IMR-90 (cell line): ENCODE results near the gene VIPR1. TPM values are rescaled to one million over a fixed set of nuclear protein-coding genes. Genes with fewer than 3 reads are reported as not detected.

Experiments used
- ATAC-seq: fragments of 200-7000 bp; cut with Tn5 transposase; 2 replicates; pipeline ENCODE4 v1.9.1; 2020; ENCODE audit warnings: low read depth, mild to moderate bottlenecking, moderate library complexity
- BruUV-seq: library from RNA; stranded (reverse); fragments of 400-500 nt; replicated peaks from 2 replicates; lab custom pipeline; 2021; lab: Mats Ljungman, UMichigan
- CTCF ChIA-PET: fragments of 300-600 bp; formaldehyde crosslinking; extraction: SDS; loops from one replicate; lab custom pipeline; 2021; ENCODE audit warnings: antibody characterized with exemption; lab: Yijun Ruan, JAX
- POLR2A ChIA-PET: fragments of 300-600 bp; sonication (Branson Sonifier 250); formaldehyde crosslinking; loops from one replicate; lab custom pipeline; 2022; ENCODE audit warnings: antibody characterized with exemption; ENCODE audit not compliant: unreplicated experiment; lab: Charles Lee
- DNase-seq: peaks from one replicate; pipeline ENCODE4 v3.0.0; 2013
- H2AFZ ChIP-seq: replicated peaks from 2 replicates; pipeline ENCODE3; 2013; ENCODE audit warnings: low read length, mild to moderate bottlenecking; ENCODE audit not compliant: poor library complexity
- H2AK5ac ChIP-seq: 2 replicates; pipeline ENCODE4 v1.6.1; 2013; ENCODE audit warnings: low read depth, low read length, inconsistent platforms
- H2AK9ac ChIP-seq: replicated peaks from 2 replicates; pipeline ENCODE3; 2013; ENCODE audit warnings: mild to moderate bottlenecking, low read depth, low read length, moderate library complexity; ENCODE audit not compliant: poor library complexity
- H2BK120ac ChIP-seq: 2 replicates; pipeline ENCODE4 v1.6.1; 2013; ENCODE audit warnings: low read depth, low read length, inconsistent platforms
- H2BK15ac ChIP-seq: 3 replicates; pipeline ENCODE4 v1.6.1; 2013; ENCODE audit warnings: low read depth, low read length, inconsistent platforms
- H2BK20ac ChIP-seq: 2 replicates; pipeline ENCODE4 v1.6.1; 2013; ENCODE audit warnings: low read depth, mild to moderate bottlenecking, inconsistent platforms, low read length, moderate library complexity
- H2BK5ac ChIP-seq: 2 replicates; pipeline ENCODE4 v1.6.1; 2013; ENCODE audit warnings: mild to moderate bottlenecking, low read depth, low read length, inconsistent platforms; ENCODE audit not compliant: poor library complexity, severe bottlenecking
- H3K14ac ChIP-seq: replicated peaks from 2 replicates; pipeline ENCODE4 v1.6.1; 2013; ENCODE audit warnings: low read depth, low read length, inconsistent platforms
- H3K18ac ChIP-seq: 2 replicates; pipeline ENCODE4 v1.6.1; 2013; ENCODE audit warnings: low read depth, low read length, control low read depth
- H3K23ac ChIP-seq: 2 replicates; pipeline ENCODE4 v1.6.1; 2013; ENCODE audit warnings: low read depth, low read length, inconsistent platforms
- H3K27ac ChIP-seq: 2 replicates; pipeline ENCODE4 v1.5.1; 2013; ENCODE audit warnings: mild to moderate bottlenecking, control low read depth, low read length; ENCODE audit not compliant: insufficient read depth
- H3K27me3 ChIP-seq: 2 replicates; pipeline ENCODE4 v1.6.1; 2013; ENCODE audit warnings: low read length; ENCODE audit not compliant: control insufficient read depth, insufficient read depth
- H3K36me3 ChIP-seq: 2 replicates; pipeline ENCODE4 v1.6.1; 2013; ENCODE audit warnings: low read length, mixed read lengths; ENCODE audit not compliant: control insufficient read depth, insufficient read depth
- H3K4ac ChIP-seq: 2 replicates; pipeline ENCODE4 v1.6.1; 2013; ENCODE audit warnings: low read depth, low read length, inconsistent platforms
- H3K4me1 ChIP-seq: 2 replicates; pipeline ENCODE4 v1.6.1; 2013; ENCODE audit warnings: low read length, mixed read lengths; ENCODE audit not compliant: control insufficient read depth, insufficient read depth
- H3K4me2 ChIP-seq: 2 replicates; pipeline ENCODE4 v1.6.1; 2013; ENCODE audit warnings: low read depth, mild to moderate bottlenecking, control low read depth, low read length, moderate library complexity
- H3K4me3 ChIP-seq: 2 replicates; pipeline ENCODE4 v1.5.1; 2013; ENCODE audit warnings: low read depth, mild to moderate bottlenecking, control low read depth, low read length, moderate library complexity; ENCODE audit not compliant: insufficient read depth
- H3K56ac ChIP-seq: 2 replicates; pipeline ENCODE4 v1.6.1; 2013; ENCODE audit warnings: low read length, inconsistent platforms; ENCODE audit not compliant: insufficient read depth; ENCODE audit errors: extremely low read depth
- H3K79me1 ChIP-seq, 2 experiments: 2 replicates each; pipeline ENCODE4 v1.6.1; 2013; ENCODE audit warnings: low read length in 2 of 2, inconsistent platforms in 1 of 2, low read depth in 1 of 2
- H3K9ac ChIP-seq: 2 replicates; pipeline ENCODE4 v1.6.1; 2013; ENCODE audit warnings: low read depth, low read length, control low read depth
- H3K9me1 ChIP-seq: 2 replicates; pipeline ENCODE4 v1.6.1; 2013; ENCODE audit warnings: low read length, inconsistent platforms; ENCODE audit not compliant: insufficient read depth
- H3K9me3 ChIP-seq: 2 replicates; pipeline ENCODE4 v1.6.1; 2013; ENCODE audit warnings: low read length; ENCODE audit not compliant: control insufficient read depth, insufficient read depth
- H4K20me1 ChIP-seq: 2 replicates; pipeline ENCODE4 v1.6.1; 2013; ENCODE audit warnings: low read length, inconsistent platforms; ENCODE audit not compliant: insufficient read depth
- H4K5ac ChIP-seq: 2 replicates; pipeline ENCODE4 v1.6.1; 2013; ENCODE audit warnings: mild to moderate bottlenecking, low read depth, low read length, control low read depth
- H4K8ac ChIP-seq, 2 experiments: 2 replicates each; pipeline ENCODE4 v1.6.1; 2013; ENCODE audit warnings: low read depth in 2 of 2, low read length in 2 of 2, control low read depth in 1 of 2, inconsistent platforms in 1 of 2
- H4K91ac ChIP-seq: 2 replicates; pipeline ENCODE4 v1.6.1; 2013; ENCODE audit warnings: low read depth, low read length, inconsistent platforms; ENCODE audit not compliant: insufficient read depth
- MXI1 ChIP-seq: IDR thresholded peaks from 2 replicates; pipeline ENCODE4 v1.6.1; 2012; ENCODE audit warnings: low read depth, mild to moderate bottlenecking, low read length, moderate library complexity, borderline replicate concordance
- USF2 ChIP-seq: fragments of 150-350 bp; IDR thresholded peaks from 2 replicates; pipeline ENCODE4 v1.6.1; 2017; ENCODE audit warnings: mild to moderate bottlenecking, antibody characterized with exemption, low read length, low read depth
- WGBS, 2 experiments: methylation state at CpG; one replicate each; pipeline versions ENCODE4 v1.1.5 to v1.1.7; 2013; ENCODE audit warnings: missing lambda C conversion rate in 2 of 2; ENCODE audit not compliant: insufficient read length in 1 of 2; ENCODE audit errors: extremely low coverage in 2 of 2; 5-methylcytosine and 5-hydroxymethylcytosine counted together
- dilution Hi-C: fragments of 300-500 bp; cut with HindIII; formaldehyde crosslinking; loops from one replicate; pipeline ENCODE4 v1.14.3; 2018; ENCODE audit warnings: low sequenced_read_pairs; ENCODE audit not compliant: unreplicated experiment
- in situ Hi-C: fragments of 300-500 bp; cut with MboI; formaldehyde crosslinking; loops from 3 replicates; pipeline ENCODE4 v1.14.3; 2019; ENCODE audit warnings: low sequenced_read_pairs, inconsistent platforms, mixed read lengths
- intact Hi-C: fragments of 100-400 bp; cut with micrococcal nuclease; formaldehyde crosslinking; loops from 2 replicates; pipeline ENCODE4 v1.10.0; 2022
- polyA plus RNA-seq, 3 experiments: library from polyadenylated mRNA; depleted of rRNA; stranded (reverse); fragments of >200 nt; gene quantifications; 2 replicates each; pipeline ENCODE4 v1.2.3, GENCODE V29; 2012; ENCODE audit warnings: low replicate concordance in 1 of 3
- total RNA-seq: library from RNA; depleted of rRNA; stranded (reverse); fragments of >200 nt; gene quantifications from 2 replicates; pipeline ENCODE4 v1.2.3, GENCODE V29; 2012

The VIPR1 gene
- total and polyA plus RNA-seq, 2 of the 4 experiments (the other 2 are of a cell fraction): not detected

- Histone ChIP-seq H3K23ac (peak overlapping the region; percentile 50), H3K9ac (peak overlapping the region; percentile 43), H2AK9ac (peak overlapping the region; percentile 63), H3K56ac (peak overlapping the region; percentile 77; the same call in 1 of the 2 replicates), H3K4ac (peak overlapping the region; percentile 65; the same call in 1 of the 2 replicates), H2BK15ac (no peak overlapping the region), H4K20me1 (no peaks in the 10 kb centered on the region), H3K27me3 (no peaks in the 10 kb centered on the region), H3K14ac (peak overlapping the region; percentile 30), H2BK20ac (no peak overlapping the region), H3K9me1 (no peaks in the 10 kb centered on the region; the same call in 1 of the 2 replicates), H3K9me3 (no peaks in the 10 kb centered on the region), H3K18ac (no peak overlapping the region), H4K91ac (no peak overlapping the region), H3K79me1 (peaks cover 12 to 33% of the 10 kb centered on the region in 2 experiments), H3K36me3 (no peaks in the 10 kb centered on the region), H2AK5ac (no peak overlapping the region), H3K27ac (peak overlapping the region; percentile 61), H3K4me1 (peaks cover 2% of the 10 kb centered on the region; the same call in 1 of the 2 replicates), H3K4me3 (peak overlapping the region; percentile 95), H3K4me2 (peak overlapping the region; percentile 98), H4K8ac (peak overlapping the region; percentile 35 to 55; a peak in 3 of 4 replicates), H2BK5ac (peak overlapping the region; percentile 55), H2AFZ (peak overlapping the region; percentile 98), H4K5ac (peak overlapping the region; percentile 27), H2BK120ac (no peak overlapping the region)
- WGBS, 2 experiments: 0% methylated on average over 4 of the region's 11 CpGs; no CpG with 5 or more reads in 1 of the 2 experiments
- ChIA-PET POLR2A (no interaction called here), CTCF (no interaction called here)
- dilution Hi-C loops: no loop called here
- DNase-seq (no peak), ATAC-seq (no peak)
- BruUV-seq: no TSS peak
- intact Hi-C loops: loop anchor here (5.0 kb wide), 1 partner anchor 161 kb away; no protein-coding TSS in a partner anchor
- in situ Hi-C loops: no loop called here
- no peak for TF ChIP-seq USF2
- peak; percentile 27; the same call in 1 of the 2 replicates for TF ChIP-seq MXI1
These were observed 78.9 kb downstream of the VIPR1 start for GRCh38 chr3:42581400-42581708.
